ENCODE data around the gene SFMBT1.

The SFMBT1 gene

GRCh38 chr3:53005854-53006513, 39.9 kb downstream of the SFMBT1 start:
- Histone ChIP-seq H2AFZ (ENCODE audit: low read length) (no peak overlapping the region), H3K9ac (ENCODE audit: low read depth, low read length, poor library complexity, severe bottlenecking) (no peak overlapping the region), H4K20me1 (ENCODE audit: insufficient read depth, low read length, poor library complexity, severe bottlenecking) (no peaks in the 10 kb centered on the region), H3K4me2 (ENCODE audit: low read depth, low read length, poor library complexity, severe bottlenecking) (no peak overlapping the region), H3F3A (ENCODE audit: low read depth) (no peaks in the 10 kb centered on the region), H3K4me3 (ENCODE audit: low read length, poor library complexity, severe bottlenecking) (no peak overlapping the region), H3K4me1 (ENCODE audit: insufficient read depth, low read length, poor library complexity, severe bottlenecking) (peaks cover 16% of the 10 kb centered on the region), H3K36me3 (ENCODE audit: insufficient read depth, low read length) (no peaks in the 10 kb centered on the region), H3K9me2 (replicated peaks; ENCODE audit: low read depth, low read length) (no peaks in the 10 kb centered on the region), H3K9me3 (ENCODE audit: insufficient read depth, low read depth, low read length) (no peaks in the 10 kb centered on the region), H3K79me2 (ENCODE audit: insufficient read depth, low read length) (peaks cover 44% of the 10 kb centered on the region), H3K27me3 (ENCODE audit: insufficient read depth, low read length, poor library complexity, severe bottlenecking) (no peaks in the 10 kb centered on the region)
- TF ChIP-seq EZH2phosphoT487 (IDR thresholded peaks at IDR 0.05; ENCODE audit: borderline replicate concordance) (no peak), CTCF (conservative IDR thresholded peaks at IDR 0.05; ENCODE audit: low read length) (no peak)

GRCh38 chr3:53005338-53005737, 40.5 kb downstream of the SFMBT1 start:
- Histone ChIP-seq H4K20me1 (ENCODE audit: insufficient read depth, low read length, poor library complexity, severe bottlenecking) (no peaks in the 10 kb centered on the region), H3K4me1 (ENCODE audit: insufficient read depth, low read length, poor library complexity, severe bottlenecking) (peaks cover 9% of the 10 kb centered on the region), H3K4me2 (ENCODE audit: low read depth, low read length, poor library complexity, severe bottlenecking) (no peak overlapping the region), H3F3A (ENCODE audit: low read depth) (no peaks in the 10 kb centered on the region), H3K9me2 (replicated peaks; ENCODE audit: low read depth, low read length) (no peaks in the 10 kb centered on the region), H3K27me3 (ENCODE audit: insufficient read depth, low read length, poor library complexity, severe bottlenecking) (no peaks in the 10 kb centered on the region), H3K4me3 (ENCODE audit: low read length, poor library complexity, severe bottlenecking) (no peak overlapping the region), H2AFZ (ENCODE audit: low read length) (no peak overlapping the region), H3K9ac (ENCODE audit: low read depth, low read length, poor library complexity, severe bottlenecking) (no peak overlapping the region), H3K9me3 (ENCODE audit: insufficient read depth, low read depth, low read length) (no peaks in the 10 kb centered on the region), H3K36me3 (ENCODE audit: insufficient read depth, low read length) (no peaks in the 10 kb centered on the region), H3K79me2 (ENCODE audit: insufficient read depth, low read length) (peaks cover 41% of the 10 kb centered on the region)
- TF ChIP-seq EZH2phosphoT487 (IDR thresholded peaks at IDR 0.05; ENCODE audit: borderline replicate concordance) (no peak), CTCF (conservative IDR thresholded peaks at IDR 0.05; ENCODE audit: low read length) (no peak)

DNA sequence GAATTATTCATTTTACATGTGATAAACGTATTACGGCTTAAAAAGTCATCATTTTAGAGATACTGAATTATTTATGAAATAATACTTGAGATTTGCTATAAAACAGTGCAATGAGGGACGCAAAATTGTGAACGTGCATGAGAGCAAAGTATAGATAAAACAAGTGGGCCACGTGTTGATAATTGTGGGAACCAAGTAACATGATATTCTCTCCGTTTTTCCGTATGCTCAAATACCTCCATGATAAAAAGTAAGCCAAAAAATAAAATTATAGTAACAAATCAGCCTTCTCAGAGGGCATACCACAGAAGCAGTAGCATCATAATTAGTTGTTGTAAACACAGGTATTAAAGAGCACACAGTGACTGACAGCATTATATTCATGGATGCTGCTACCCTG, 42.6 kb downstream of the SFMBT1 start:
- Histone ChIP-seq H2AFZ (ENCODE audit: low read length) (no peak overlapping the region), H4K20me1 (ENCODE audit: insufficient read depth, low read length, poor library complexity, severe bottlenecking) (no peaks in the 10 kb centered on the region), H3K36me3 (ENCODE audit: insufficient read depth, low read length) (no peaks in the 10 kb centered on the region), H3F3A (ENCODE audit: low read depth) (no peaks in the 10 kb centered on the region), H3K9ac (ENCODE audit: low read depth, low read length, poor library complexity, severe bottlenecking) (no peak overlapping the region), H3K4me2 (ENCODE audit: low read depth, low read length, poor library complexity, severe bottlenecking) (no peak overlapping the region), H3K4me1 (ENCODE audit: insufficient read depth, low read length, poor library complexity, severe bottlenecking) (peaks cover 3% of the 10 kb centered on the region), H3K27me3 (ENCODE audit: insufficient read depth, low read length, poor library complexity, severe bottlenecking) (no peaks in the 10 kb centered on the region), H3K4me3 (ENCODE audit: low read length, poor library complexity, severe bottlenecking) (no peak overlapping the region), H3K9me2 (replicated peaks; ENCODE audit: low read depth, low read length) (no peaks in the 10 kb centered on the region), H3K9me3 (ENCODE audit: insufficient read depth, low read depth, low read length) (no peaks in the 10 kb centered on the region), H3K79me2 (ENCODE audit: insufficient read depth, low read length) (peaks cover 50% of the 10 kb centered on the region)
- TF ChIP-seq EZH2phosphoT487 (IDR thresholded peaks at IDR 0.05; ENCODE audit: borderline replicate concordance) (no peak), CTCF (conservative IDR thresholded peaks at IDR 0.05; ENCODE audit: low read length) (no peak)
